Panc1 (cell line): ENCODE measurements around the gene GJC2.

Experiments
- CTCF ChIP-seq: fragments of 450-650 bp; IDR thresholded peaks from 2 replicates; pipeline ENCODE4 v1.5.1; 2017; ENCODE audit warnings: mild to moderate bottlenecking
- POLR2AphosphoS5 ChIP-seq: IDR thresholded peaks from 2 replicates; pipeline ENCODE4 v1.6.1; 2012; ENCODE audit warnings: mild to moderate bottlenecking, low read depth, low read length, moderate library complexity
- REST ChIP-seq, 2 experiments: IDR thresholded peaks; 2 replicates each; pipeline ENCODE4 v1.6.1; 2011 to 2012; ENCODE audit warnings: low read depth in 2 of 2, control low read depth in 1 of 2, low read length in 1 of 2, mild to moderate bottlenecking in 1 of 2, moderate library complexity in 1 of 2; ENCODE audit not compliant: insufficient read depth in 1 of 2
- SIN3A ChIP-seq: IDR thresholded peaks from 2 replicates; pipeline ENCODE4 v1.6.1; 2012; ENCODE audit warnings: low read depth, mild to moderate bottlenecking, low read length, moderate library complexity, borderline replicate concordance; ENCODE audit not compliant: insufficient read depth

DNA sequence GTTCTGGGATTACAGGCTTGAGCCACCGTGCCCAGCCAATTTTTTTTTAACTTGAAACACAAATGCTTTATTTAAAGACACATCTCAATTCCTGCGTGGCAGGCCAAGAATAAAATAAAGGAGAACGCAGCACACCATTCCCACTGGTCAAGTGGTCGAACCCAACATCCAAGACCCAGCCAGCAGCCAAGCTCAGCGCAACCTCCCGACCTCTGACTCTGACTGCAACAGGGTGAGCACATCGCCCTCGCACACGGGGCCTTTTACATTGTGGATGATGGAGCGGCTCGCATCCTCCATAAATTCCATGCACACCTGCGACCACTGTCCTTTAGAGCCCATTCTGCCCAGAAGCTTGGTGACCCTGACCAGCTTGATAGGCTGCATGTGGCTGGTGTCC is 15.1 kb upstream of the GJC2 start:
- TF ChIP-seq CTCF (no peak), REST (IDR thresholded peaks at IDR 0.05; ENCODE audit: insufficient read depth in 1 of 2, low read depth in 2 of 2, low read length in 1 of 2) (no peak), POLR2AphosphoS5 (no peak), SIN3A (no peak)
